ENCODE results near the gene CRTC1.
A peak's percentile ranks its signal among the peaks of the same experiment; 100 is the strongest.
"Not testable (repeated sequence)": the region's sequence is repeated elsewhere in the genome, so short reads cannot be mapped to it uniquely, and the experiment has no call there.

Gene CRTC1

DNA sequence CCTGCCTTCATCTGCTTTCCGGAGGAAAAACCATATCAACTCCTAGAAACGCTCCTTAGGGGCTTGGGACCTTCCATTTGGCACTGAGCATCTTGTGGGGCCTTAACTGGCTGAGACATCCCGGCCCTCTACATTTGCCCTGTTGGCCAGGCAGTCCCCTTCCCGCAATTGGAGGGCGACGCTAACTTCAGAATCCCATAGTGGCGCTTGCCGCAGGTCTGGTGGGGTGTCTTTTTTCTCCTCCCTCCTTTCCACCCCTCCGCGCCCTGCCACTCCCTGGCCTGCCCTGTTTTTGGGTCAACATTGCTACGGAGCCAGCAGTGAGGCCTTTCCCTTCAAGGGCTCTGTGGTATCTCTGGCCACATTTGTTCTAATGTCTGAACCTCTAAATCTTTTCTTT lies 13.6 kb upstream of the CRTC1 start:
- DNase-seq, result no peak

GRCh38 chr19:18670312-18670711 lies 13.2 kb upstream of the CRTC1 start:
- DNase-seq, result no peak

GRCh38 chr19:18671303-18672043 lies 12.0 kb upstream of the CRTC1 start:
- DNase-seq, result no peak

- DNase-seq, result no peak
Observed at GRCh38 chr19:18672044-18672451, 11.4 kb upstream of the CRTC1 start.

- DNase-seq, result no peak
Observed at GRCh38 chr19:18672606-18673337, 10.7 kb upstream of the CRTC1 start.

DNA sequence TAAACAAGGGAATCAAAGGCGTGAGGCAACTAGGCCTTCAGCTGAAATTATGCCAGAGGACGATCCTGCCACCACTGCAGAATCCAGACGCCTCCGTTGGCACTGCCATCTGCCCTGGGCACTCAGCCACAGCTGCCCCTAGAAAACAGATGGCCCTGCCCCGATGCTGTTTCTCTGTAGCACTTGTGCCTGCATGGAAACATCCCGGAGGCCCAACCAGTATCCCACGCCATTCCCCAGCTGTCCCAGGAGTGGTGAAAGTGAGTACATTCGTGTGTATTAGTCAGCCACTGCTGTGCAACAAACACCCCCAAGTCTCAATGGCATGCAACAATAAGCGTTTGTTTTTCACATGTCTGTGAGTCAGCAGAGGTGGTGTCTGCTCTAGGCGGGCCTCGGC lies 8.9 kb upstream of the CRTC1 start:
- DNase-seq, result no peak

DNA sequence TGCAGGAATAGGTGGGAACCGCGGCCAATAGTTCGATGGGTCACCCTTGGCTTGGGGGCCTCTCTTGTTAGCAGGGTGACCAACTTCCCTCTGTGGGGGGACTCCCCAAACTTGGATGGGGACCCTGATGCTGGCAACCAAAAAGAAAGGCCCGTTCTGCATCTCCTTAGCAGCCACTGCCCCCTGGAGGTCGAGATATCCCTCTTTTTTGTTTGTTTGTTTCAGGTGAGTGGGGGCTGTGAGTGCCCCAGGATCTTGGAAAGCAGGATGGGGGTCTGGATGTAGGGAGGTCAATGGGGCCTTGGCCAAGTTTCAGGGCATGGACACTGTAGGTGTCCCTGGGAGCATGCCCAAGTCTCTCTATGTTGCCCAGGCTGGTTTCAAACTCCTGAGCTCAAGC lies 7.7 kb upstream of the CRTC1 start:
- no peak for DNase-seq

DNA sequence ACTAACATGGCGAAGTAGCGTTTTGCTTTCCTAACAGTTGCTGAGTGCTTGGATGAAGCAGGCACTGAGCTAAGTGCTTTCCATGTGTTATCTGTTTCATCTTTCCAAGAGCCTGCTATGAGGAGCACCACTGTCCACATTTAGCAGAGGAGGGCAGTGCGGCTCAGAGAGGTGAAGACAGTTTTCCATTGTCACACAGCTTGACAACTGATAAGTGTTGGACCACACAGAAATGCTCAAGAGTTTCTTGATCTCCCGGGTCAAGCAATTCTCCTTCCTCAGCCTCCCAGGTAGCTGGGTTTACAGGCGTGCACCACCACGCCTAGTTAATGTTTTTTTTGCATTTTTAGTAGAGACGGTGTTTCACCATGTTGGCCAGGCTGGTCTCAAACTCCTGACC lies 6.8 kb upstream of the CRTC1 start:
- no peak for DNase-seq

- DNase-seq, result no peak
Observed at GRCh38 chr19:18677156-18677555, 6.3 kb upstream of the CRTC1 start.

DNA sequence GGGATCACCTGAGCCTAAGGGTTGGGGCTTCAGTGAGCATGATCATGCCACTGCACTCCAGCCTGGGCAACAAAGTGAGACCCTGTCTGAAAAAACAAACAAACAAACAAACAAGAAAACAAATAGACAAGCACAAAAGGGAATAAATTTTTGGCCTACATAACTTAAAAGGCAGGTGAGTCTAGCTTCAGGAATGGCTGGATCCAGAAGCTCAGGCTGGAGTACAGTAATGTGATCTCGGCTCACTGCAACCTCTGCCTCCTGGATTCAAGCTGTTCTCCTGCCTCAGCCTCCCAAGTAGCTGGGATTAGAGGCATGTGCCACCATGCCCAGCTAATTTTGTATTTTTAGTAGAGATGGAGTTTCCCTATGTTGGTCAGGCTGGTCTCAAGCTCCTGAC lies 3.3 kb upstream of the CRTC1 start:
- DNase-seq, result not testable (repeated sequence)

GRCh38 chr19:18682807-18683108 lies 722 bp upstream of the CRTC1 start:
- DNase-seq, result no peak

DNA sequence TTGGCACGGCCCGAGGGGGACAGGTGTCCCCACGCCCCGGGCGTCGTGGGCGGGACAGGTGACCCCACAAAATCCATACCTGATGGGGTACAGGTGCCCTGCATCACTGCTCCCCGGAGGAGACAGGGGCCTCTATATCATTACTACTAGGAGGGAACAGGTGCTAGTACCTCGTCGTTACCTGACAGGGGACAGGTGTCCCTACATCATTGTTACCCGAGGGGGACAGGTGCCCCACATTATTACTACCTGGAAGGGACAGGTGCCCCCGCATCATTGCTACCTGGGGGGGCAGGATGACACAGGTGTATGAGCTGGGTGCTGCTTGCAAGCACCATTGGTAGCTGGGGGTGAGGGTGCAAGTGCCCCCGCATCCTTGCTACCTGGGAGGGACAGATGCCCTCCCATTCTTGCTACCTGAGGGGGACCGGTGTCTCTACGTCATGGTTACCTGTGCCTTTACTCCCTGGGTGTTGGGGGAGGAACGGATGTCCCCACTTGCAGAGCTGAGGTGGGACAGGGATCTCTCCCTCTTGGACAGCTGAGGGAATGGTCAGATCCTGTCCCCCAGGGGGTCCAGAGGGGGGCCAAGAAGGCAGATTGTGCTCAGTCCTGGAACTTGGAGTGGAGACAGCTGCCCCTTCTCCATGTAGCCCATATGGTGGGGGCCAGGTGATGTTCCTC lies 620 bp downstream of the CRTC1 start:
- no peak for DNase-seq

GRCh38 chr19:18684642-18684993 lies 1.1 kb downstream of the CRTC1 start:
- DNase-seq, result no peak

DNA sequence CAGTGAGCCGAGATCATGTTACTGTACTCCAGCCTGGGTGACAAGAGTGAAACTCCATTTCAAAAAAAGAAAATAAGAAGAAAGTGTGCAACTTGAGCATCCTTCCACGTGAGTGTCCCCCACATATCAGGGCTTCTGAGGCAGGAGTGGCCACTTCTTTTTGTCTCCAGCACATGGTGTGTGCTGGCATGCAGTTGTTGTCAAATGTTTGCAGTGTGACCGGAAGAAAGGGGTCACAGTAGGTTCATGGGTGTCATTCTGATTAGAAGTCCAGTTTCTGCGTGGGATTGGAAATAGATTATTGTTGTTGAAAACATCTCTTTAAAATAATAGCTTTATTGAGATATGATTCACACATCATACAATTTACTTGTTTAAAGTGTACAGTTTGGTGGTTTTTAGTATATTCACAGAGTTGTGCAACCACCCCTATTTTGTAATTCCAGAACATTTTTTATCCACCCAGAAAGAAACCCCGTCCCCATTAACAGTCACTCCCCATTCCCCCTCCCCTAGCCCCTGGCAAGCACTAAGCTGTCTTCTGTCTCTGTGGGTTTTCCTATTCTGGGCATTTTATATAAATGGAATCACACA lies 2.2 kb downstream of the CRTC1 start:
- DNase-seq, result no peak

DNA sequence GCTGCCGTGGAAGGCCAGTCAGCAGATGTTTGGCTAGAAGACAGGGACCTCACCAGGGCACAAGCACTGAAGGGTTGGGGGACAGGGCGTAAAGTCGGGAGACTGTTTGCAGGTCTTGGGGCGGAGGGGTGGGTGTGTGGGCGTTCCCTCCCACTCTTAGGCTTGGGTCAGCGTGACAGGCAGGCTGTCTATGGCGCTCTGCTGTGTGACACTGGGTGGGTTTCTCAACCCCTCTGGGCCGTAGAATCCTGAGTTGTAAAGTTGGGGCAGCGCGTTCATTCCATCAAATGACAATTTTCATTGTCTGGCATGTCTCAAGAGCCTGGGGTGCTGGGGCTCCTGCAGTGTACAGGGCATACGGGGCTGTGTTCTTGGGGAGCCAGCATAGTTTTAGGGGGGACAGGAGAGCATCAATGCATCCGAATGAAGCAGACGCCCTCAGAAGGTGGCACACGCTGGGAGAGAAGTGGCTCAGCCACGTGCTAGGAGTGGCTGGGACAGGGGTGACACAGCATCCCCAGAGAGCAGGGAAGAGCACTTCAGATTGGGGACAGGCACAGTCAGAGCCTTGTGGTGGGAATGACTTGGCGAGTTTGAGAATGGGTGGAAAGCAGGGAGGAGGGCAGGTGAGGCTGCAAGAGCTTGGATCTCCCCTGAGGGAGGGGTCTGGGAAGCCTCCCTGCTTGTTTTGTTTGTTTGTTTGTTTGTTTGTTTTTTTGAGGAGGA lies 4.4 kb downstream of the CRTC1 start:
- no peak for DNase-seq

DNA sequence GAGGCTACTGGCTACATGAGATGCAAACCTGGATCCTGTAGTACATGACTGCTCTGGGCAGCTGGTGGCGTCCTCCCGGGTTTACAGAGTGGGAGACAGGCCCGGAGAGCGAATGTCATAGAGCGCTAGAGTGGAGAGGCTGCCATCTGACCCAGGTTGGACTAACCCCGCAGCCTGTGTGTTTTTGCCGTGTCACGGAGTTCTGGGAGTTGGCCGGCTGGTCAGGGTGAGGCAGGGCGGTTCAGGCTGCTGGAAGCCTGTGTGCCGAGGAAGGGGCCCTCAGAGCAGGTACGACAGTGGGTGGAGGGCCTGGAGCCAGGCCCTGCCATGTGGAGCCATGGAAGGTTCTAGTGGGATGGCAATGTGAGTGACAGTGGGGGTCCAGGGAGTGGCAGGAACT lies 12.5 kb downstream of the CRTC1 start:
- no peak for DNase-seq

- peak; percentile 81 for DNase-seq
Observed at GRCh38 chr19:18697680-18698079, 14.2 kb downstream of the CRTC1 start.

DNA sequence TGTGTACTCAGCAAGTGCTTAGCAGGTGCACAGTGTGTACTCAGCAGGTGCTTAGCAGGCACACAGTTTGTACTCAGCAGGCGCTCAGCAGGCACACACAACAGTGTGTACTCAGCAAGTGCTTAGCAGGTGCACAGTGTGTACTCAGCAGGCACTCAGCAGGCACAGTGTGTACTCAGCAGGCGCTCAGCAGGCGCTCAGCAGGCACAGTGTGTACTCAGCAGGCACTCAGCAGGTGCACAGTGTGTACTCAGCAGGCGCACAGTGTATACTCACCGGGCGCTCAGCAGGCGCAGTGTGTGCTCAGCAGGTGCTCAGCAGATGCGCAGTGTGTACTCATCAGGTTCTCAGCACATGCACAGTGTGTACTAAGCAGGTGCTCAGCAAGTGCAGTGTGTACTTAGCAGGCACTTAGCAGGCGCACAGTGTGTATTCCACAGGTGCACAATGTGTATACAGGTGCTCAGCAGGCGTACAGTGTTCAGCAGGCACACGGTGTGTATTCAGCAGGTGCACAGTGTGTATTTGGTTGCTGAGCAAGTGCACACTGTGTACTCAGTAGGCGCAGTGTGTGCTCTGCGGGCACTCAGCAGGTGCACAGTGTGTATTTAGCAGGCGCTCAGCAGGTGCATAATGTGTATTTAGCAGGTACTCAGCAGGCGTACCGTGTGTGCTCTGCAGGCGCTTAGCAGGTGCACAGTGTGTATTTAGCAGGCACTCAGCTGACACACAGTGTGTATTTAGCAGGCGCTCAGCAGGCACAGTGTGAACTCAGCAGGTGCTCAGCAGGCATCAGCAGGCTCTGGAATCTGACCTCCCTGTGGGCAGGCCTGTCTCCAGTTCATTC lies 15.1 kb downstream of the CRTC1 start:
- DNase-seq, result peak; percentile 12

DNA sequence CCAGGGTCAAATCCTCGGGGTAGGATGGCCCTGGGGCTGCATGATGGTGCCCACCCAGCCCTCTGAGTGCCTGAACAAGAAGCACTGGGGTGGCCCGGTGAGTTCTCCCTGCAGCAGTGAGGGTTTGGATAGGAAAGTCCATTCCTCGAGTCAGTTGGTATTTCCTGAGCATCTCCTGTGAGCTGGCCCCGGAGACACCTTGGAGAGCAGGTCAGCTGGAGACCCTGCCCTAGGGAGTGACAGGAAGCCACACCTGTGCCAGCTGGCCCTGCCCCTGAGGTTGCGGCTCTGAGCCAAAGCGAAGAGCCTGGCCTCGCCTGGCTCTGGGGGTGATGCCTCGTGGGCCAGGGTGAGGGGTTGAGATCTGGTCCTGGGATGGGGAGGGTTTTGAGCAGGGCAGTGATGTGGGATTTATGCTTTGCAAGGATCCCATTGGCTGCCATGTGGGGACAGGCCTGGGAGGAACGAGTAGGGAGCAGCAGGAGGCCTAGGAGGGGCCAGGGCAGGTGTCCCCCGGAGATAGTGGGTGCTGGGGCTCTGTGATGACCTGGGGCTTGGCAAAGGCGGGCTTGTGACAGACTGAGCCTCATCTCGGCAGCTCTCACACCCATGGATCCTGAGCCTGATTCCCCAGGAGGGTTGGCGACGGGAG lies 16.0 kb downstream of the CRTC1 start:
- no peak for DNase-seq

GRCh38 chr19:18700501-18701249 lies 17.2 kb downstream of the CRTC1 start:
- no peak for DNase-seq

DNA sequence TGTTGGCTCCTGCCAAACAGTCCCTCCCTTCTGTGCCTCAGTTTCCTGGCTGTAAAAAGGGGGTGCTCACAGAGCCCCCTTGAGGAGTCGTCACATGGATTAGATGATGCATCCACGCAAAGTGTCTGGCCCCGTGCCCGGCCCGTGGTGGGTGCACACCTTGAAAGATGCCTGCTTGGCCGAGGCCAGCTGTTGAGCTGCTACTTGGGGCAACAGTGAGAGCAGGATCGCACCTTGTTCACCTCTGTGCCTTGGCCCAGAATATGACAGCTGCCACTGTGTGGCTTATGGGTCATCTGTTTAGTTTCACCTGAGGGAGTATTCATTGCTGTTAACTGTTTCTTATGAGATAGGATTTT lies 17.7 kb downstream of the CRTC1 start:
- no peak for DNase-seq

Data from NCI-H345 (cell line).